Spleen (tissue), 11 donors: ENCODE measurements around the gene TMEM30A. TPM values are rescaled to one million over a fixed set of nuclear protein-coding genes. Genes with fewer than 3 reads are reported as not detected.

Experiments
- DNase-seq: peaks from one replicate; pipeline ENCODE4 v3.0.0-alpha.2; 2020
- H3K27ac ChIP-seq, 8 donors: fragments of 200-600 bp; sonication (generic) in 7 of 8; 1 replicate in 4 of 8; 2 replicates in 4 of 8; pipeline versions ENCODE4 v1.5.0 to v1.8.0; 2016 to 2021; ENCODE audit warnings: inconsistent platforms in 4 of 8, mild to moderate bottlenecking in 4 of 8, moderate library complexity in 1 of 8
- H3K27me3 ChIP-seq, 7 donors: fragments of 200-600 bp; sonication (generic) in 6 of 7; replicated peaks in 1 of 7; 1 replicate in 4 of 7; 2 replicates in 3 of 7; pipeline versions ENCODE4 v1.5.0 to v1.8.0; 2016 to 2021; ENCODE audit warnings: inconsistent platforms in 3 of 7, mild to moderate bottlenecking in 1 of 7
- H3K36me3 ChIP-seq, 6 donors: fragments of 200-600 bp; sonication (generic) in 5 of 6; 1 replicate in 4 of 6; 2 replicates in 2 of 6; pipeline versions ENCODE4 v1.5.0 to v1.8.0; 2016 to 2021; ENCODE audit warnings: inconsistent platforms in 2 of 6
- H3K4me1 ChIP-seq, 6 donors: fragments of 200-600 bp; sonication (generic) in 5 of 6; 1 replicate in 3 of 6; 2 replicates in 3 of 6; pipeline versions ENCODE4 v1.5.0 to v1.8.0; 2016 to 2021; ENCODE audit warnings: inconsistent platforms in 3 of 6
- H3K4me3 ChIP-seq, 8 donors: fragments of 200-600 bp; sonication (generic) in 7 of 8; 1 replicate in 4 of 8; 2 replicates in 4 of 8; pipeline versions ENCODE4 v1.5.0 to v1.8.0; 2016 to 2021; ENCODE audit warnings: inconsistent platforms in 4 of 8, mild to moderate bottlenecking in 4 of 8, moderate library complexity in 2 of 8
- H3K9me3 ChIP-seq, 8 donors: fragments of 200-600 bp; sonication (generic) in 7 of 8; 1 replicate in 4 of 8; 2 replicates in 4 of 8; pipeline versions ENCODE4 v1.5.0 to v1.8.0; 2016 to 2021; ENCODE audit warnings: inconsistent platforms in 4 of 8
- CTCF ChIP-seq, 11 experiments: fragments of 200-600 bp in 7 of 11; fragments of 450-650 bp in 4 of 11; sonication (generic) in 4 of 11; IDR thresholded peaks in 8 of 11; conservative IDR thresholded peaks in 3 of 11; 1 replicate in 7 of 11; 2 replicates in 4 of 11; pipeline versions ENCODE4 v1.4.0 to v1.8.0; 2016 to 2021; ENCODE audit warnings: antibody characterized with exemption in 11 of 11, inconsistent platforms in 4 of 11, mild to moderate bottlenecking in 1 of 11
- POLR2A ChIP-seq, 3 donors: fragments of 450-650 bp; IDR thresholded peaks; one replicate each; pipeline ENCODE4 v1.5.1; 2017; ENCODE audit warnings: antibody characterized with exemption in 3 of 3, mild to moderate bottlenecking in 1 of 3
- POLR2AphosphoS5 ChIP-seq, 3 donors: sonication (generic); formaldehyde crosslinking; IDR thresholded peaks; one replicate each; pipeline ENCODE4 v1.5.1; 2017; ENCODE audit warnings: antibody characterized with exemption in 3 of 3
- WGBS, 5 donors: extraction: QIAGEN DNeasy Blood & Tissue Kit in 3 of 5; methylation state at CpG; one replicate each; pipeline versions ENCODE4 v1.1.5 to v1.1.7; 2013 to 2018; 5-methylcytosine and 5-hydroxymethylcytosine counted together
- intact Hi-C: fragments of 100-400 bp; cut with DNase I; formaldehyde crosslinking; loops from one replicate; pipeline ENCODE4 v1.15.0; 2023; ENCODE audit warnings: low total_unique reads
- polyA plus RNA-seq, 3 donors: library from polyadenylated mRNA; stranded (reverse); fragments of 200-250 nt; gene quantifications; one replicate each; pipeline ENCODE4 v1.2.1, GENCODE V29; 2013
- total RNA-seq, 7 donors: library from RNA; depleted of rRNA in 3 of 7; stranded (reverse); fragments of >200 nt in 3 of 7; fragmentation: NEBNext Ultra II Directional in 4 of 7; extraction: Animal tissue kit (Norgen Biotek cat#: 25700) in 4 of 7; gene quantifications; one replicate each; pipeline versions ENCODE4 v1.1.0 to v1.2.1, GENCODE V29; 2016 to 2021
- donor health status: healthy with polysubstance abuse.
- donor health status: DM: no; HTN: no; CAD: no; lungs with moderate emphysema.
- donor health status: DM: no; HTN: no; CAD: no.
- donor health status: Bipolar disorder and iron deficiency.
- donor health status: healthy.
- donor health status: DM: no; HTN: no; CAD: no.
- donor health status: DM: yes; HTN: yes; CAD: no.

Gene TMEM30A
- total and polyA plus RNA-seq, 10 donors, result 19.9 to 111 (median 88.5) TPM

GRCh38 chr6:75305573-75305972, 21.0 kb upstream of the TMEM30A start:
- no peak for TF ChIP-seq POLR2AphosphoS5 (IDR thresholded peaks at IDR 0.05)
- TF ChIP-seq CTCF (IDR thresholded peaks at IDR 0.05 in 8 of 11, conservative IDR thresholded peaks at IDR 0.05 in 3 of 11), result no peak
- no peak for TF ChIP-seq POLR2A (IDR thresholded peaks at IDR 0.05)
- DNase-seq, result no peak
- Histone ChIP-seq H3K36me3 (no peaks in the 10 kb centered on the region), H3K4me3 (no peak overlapping the region), H3K4me1 (peaks cover 0 to 6% (median 4%) of the 10 kb centered on the region in 6 donors), H3K9me3 (no peaks in the 10 kb centered on the region), H3K27ac (no peak overlapping the region), H3K27me3 (peaks cover 0 to 14% (median 0%) of the 10 kb centered on the region in 7 donors)
- 68 to 80% (median 77%) methylated on average over 5 of the region's 5 CpGs for WGBS, 5 donors
- intact Hi-C loops, result no loop called here

GRCh38 chr6:75302280-75302679, 17.7 kb upstream of the TMEM30A start:
- no peak for DNase-seq
- Histone ChIP-seq H3K4me3 (no peak overlapping the region), H3K36me3 (no peaks in the 10 kb centered on the region), H3K27me3 (peaks cover 0 to 7% (median 0%) of the 10 kb centered on the region in 7 donors), H3K9me3 (no peaks in the 10 kb centered on the region), H3K27ac (peak overlapping the region in 1 of 8 donors; percentile 4), H3K4me1 (peaks cover 0 to 19% (median 6%) of the 10 kb centered on the region in 6 donors)
- intact Hi-C loops, result no loop called here
- 81 to 93% (median 83%) methylated on average over 3 of the region's 3 CpGs for WGBS, 5 donors
- TF ChIP-seq POLR2AphosphoS5 (IDR thresholded peaks at IDR 0.05) (no peak), CTCF (IDR thresholded peaks at IDR 0.05 in 8 of 11, conservative IDR thresholded peaks at IDR 0.05 in 3 of 11) (no peak), POLR2A (IDR thresholded peaks at IDR 0.05) (no peak)

- intact Hi-C loops, result no loop called here
- no peak overlapping the region for H3K27ac ChIP-seq
- TF ChIP-seq POLR2A (IDR thresholded peaks at IDR 0.05) (no peak), POLR2AphosphoS5 (IDR thresholded peaks at IDR 0.05) (no peak), CTCF (IDR thresholded peaks at IDR 0.05 in 8 of 11, conservative IDR thresholded peaks at IDR 0.05 in 3 of 11) (no peak)
- no peaks in the 10 kb centered on the region for H3K36me3 ChIP-seq
- H3K4me3 ChIP-seq, result no peak overlapping the region
- DNase-seq, result no peak
- peaks cover 0 to 19% (median 6%) of the 10 kb centered on the region in 6 donors for H3K4me1 ChIP-seq
- H3K9me3 ChIP-seq, result no peaks in the 10 kb centered on the region
- peaks cover 0 to 7% (median 0%) of the 10 kb centered on the region in 7 donors for H3K27me3 ChIP-seq
Observed at GRCh38 chr6:75301537-75301936, 16.9 kb upstream of the TMEM30A start.

- intact Hi-C loops, result no loop called here
- peaks cover 0 to 19% (median 6%) of the 10 kb centered on the region in 6 donors for H3K4me1 ChIP-seq
- TF ChIP-seq CTCF (IDR thresholded peaks at IDR 0.05 in 8 of 11, conservative IDR thresholded peaks at IDR 0.05 in 3 of 11), result no peak
- no peak for TF ChIP-seq POLR2A (IDR thresholded peaks at IDR 0.05)
- TF ChIP-seq POLR2AphosphoS5 (IDR thresholded peaks at IDR 0.05), result no peak
- no peaks in the 10 kb centered on the region for H3K9me3 ChIP-seq
- H3K27ac ChIP-seq, result no peak overlapping the region
- 90 to 99% (median 93%) methylated on average over 2 of the region's 2 CpGs for WGBS, 5 donors
- H3K27me3 ChIP-seq, result peaks cover 0 to 7% (median 0%) of the 10 kb centered on the region in 7 donors
- H3K4me3 ChIP-seq, result no peak overlapping the region
- no peaks in the 10 kb centered on the region for H3K36me3 ChIP-seq
- DNase-seq, result no peak
Observed at GRCh38 chr6:75301088-75301487, 16.5 kb upstream of the TMEM30A start.
